Erythroblast (primary cell): ENCODE results near the gene NFKBIL1.
A peak's percentile ranks its signal among the peaks of the same experiment; 100 is the strongest.
"Not testable (repeated sequence)": the region's sequence is repeated elsewhere in the genome, so short reads cannot be mapped to it uniquely, and the experiment has no call there.

ENCODE experiments used
- DNase-seq, 2 experiments: peaks; one replicate each; lab custom pipeline; 2025; lab: John Stamatoyannopoulos, UW
- GATA1 ChIP-seq: IDR thresholded peaks from 2 replicates; pipeline ENCODE4 v1.6.1; 2011; ENCODE audit warnings: low read depth, mild to moderate bottlenecking, control low read depth, low read length, moderate library complexity
- POLR2A ChIP-seq: IDR thresholded peaks from 2 replicates; pipeline ENCODE4 v1.6.1; 2011; ENCODE audit warnings: mild to moderate bottlenecking, low read length

NFKBIL1 gene

DNA sequence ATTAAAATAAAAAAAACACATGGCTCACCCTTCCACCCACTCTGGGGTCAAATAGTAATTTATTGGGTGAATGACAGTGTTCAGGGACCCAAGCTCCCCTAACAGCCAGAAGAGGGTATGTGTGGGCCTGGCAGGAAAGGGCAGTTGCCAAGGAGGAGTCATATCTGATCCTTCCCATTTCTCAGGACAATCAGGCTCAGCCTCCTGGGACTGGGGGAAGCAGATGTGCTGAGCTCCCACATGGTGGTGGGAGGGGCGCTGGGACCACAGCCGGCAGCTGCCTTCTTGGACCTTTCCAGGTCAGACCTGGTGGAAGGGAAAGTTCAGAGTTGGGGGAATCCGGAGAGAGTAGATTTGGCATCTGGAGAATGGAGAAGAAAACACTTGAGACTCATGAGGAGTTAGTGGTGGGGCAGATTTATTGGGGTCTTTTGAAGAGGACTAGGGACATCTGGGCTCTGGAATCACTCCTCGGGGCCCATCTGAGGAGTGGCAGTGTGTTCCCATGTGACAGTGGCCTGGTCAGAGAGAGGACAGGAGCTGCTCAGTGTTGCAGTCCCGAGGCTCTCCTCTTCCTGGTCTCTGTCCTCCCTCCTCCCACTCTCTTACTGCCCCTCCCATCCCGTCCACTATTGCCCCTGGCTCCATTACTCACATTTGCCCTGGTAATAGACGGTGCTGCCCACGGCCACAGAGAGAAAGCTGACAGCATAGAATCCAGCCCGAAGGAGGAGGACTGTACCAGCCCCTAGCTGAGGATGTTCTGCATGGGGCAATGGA is 41.7 kb downstream of the NFKBIL1 start:
- TF ChIP-seq POLR2A (no peak), GATA1 (no peak)
- DNase-seq = no peak

DNA sequence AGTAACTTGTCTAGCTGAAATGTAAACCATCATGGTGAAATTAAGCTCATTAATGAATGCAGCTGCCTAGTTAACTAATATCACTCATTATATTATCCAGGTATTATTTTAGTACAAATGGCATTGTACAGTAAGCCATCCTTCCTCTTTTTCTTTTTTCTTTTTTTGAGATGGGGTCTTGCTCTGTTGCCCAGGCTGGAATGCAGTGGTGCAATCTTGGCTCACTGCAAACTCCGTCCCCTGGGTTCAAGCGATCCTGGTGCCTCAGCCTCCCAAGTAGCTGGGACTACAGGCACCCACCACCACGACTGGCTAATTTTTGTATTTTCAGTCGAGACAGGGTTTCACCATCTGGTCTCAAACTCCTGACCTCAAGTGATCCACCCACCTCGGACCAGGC is 43.3 kb downstream of the NFKBIL1 start:
- not testable (repeated sequence) for DNase-seq

DNA sequence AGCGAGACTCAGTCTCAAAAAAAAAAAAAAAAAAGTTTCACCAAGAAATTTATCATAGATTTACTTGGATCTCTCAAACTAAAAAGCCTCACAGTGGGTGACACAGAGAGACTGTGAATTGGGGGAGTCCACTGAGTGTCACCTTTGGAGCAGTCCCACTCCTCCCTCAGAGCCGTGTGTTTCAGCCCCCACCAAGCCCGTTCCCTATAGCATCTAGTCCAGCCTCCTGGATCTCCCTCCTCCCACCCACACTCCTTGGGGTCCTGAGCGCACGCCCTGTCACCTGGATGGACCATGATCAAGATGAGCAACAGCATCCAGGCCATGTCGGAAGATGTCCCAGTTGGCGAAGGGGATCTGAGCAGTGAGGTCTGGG is 45.0 kb downstream of the NFKBIL1 start:
- TF ChIP-seq GATA1 (no peak), POLR2A (no peak)
- DNase-seq = no peak

DNA sequence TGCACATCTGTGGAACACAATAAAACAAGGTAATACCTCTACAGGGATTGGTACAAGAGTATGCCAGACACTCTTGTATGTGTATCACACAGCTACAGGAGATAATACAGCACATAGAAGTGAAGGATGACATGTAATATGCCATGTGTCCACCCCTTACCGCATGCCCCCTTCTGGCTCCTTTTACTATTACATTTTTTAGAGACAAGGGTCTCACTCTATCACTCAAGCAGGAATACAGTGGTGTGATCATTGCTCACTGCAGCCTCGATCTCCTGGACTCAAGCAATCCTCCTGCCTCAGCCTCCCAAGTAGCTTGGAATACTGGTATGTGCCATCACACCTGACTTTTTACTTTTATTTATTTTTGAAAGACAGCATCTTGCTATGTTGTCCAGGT is 49.6 kb downstream of the NFKBIL1 start:
- no peak for TF ChIP-seq POLR2A
- no peak for TF ChIP-seq GATA1
- DNase-seq = peak; percentile 57 to 67

DNA sequence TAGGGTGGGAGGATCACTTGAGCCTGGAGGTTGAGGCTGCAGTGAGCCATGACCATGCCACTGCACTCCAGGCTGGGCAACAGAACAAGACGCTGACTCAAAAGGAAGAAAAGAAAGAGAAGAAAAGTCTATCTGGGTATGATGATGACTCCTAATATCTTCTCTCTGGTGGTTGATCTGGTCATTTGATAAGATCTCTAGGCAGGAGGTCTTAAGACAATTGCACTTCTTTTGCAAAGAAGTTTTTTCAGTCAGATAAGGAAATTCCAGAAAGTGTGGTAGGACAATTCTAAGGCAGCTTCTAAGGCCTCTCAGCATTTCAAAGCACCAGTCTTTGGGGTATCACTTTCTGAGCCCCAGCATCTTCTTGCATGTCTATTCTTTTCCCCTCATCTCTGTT is 59.9 kb downstream of the NFKBIL1 start:
- DNase-seq = no peak
- TF ChIP-seq POLR2A (no peak), GATA1 (no peak)
